ENCODE data around the gene INSIG1. TPM values are rescaled to one million over a fixed set of nuclear protein-coding genes. Genes with fewer than 3 reads are reported as not detected.

INSIG1 gene
- total RNA-seq, 4 donors from 2014 or later: 24.7 to 77.6 (median 64.6) TPM

DNA sequence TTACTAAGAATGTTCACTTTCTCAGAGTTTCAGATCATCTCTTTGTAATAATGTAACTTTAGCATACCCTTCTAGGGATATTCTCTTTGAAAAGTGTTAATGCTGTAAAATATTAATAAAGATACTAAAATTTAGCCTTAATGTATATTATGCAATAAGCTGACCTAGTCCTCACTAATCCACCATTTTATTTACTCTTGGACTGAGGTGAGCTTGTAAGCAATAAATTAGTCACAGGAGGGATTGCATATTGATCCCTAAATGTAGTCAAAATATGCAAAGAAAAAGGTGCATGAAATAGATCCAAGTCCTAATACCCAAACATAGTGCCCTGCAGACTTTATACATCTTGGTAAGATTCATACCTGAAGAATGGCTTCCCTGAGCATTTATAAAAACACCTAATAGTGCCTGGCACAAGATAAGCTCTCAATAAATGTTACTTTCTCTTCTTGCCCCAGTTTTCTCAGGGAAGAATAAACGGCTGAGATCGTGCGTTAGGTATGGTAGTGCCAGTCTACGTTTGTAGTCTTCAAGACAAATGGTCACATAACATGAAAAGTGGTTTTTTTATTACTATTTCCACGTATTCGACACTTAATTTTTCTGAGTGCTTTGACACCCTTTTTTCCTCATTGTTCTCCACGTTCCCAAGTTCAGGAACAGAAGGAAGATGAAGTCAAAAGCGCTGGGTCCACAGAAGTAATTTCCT is 14.3 kb downstream of the INSIG1 start:
- H3K9me3 ChIP-seq: no peaks in the 10 kb centered on the region
- intact Hi-C loops (cut with DNase I): no loop called here
- peaks cover 0 to 25% (median 0%) of the 10 kb centered on the region in 4 donors for H3K27me3 ChIP-seq
- WGBS, 2 donors: 78 to 83% methylated on average over 8 of the region's 8 CpGs
- TF ChIP-seq POLR2A (IDR thresholded peaks at IDR 0.05): no peak
- TF ChIP-seq, protein P1, sequence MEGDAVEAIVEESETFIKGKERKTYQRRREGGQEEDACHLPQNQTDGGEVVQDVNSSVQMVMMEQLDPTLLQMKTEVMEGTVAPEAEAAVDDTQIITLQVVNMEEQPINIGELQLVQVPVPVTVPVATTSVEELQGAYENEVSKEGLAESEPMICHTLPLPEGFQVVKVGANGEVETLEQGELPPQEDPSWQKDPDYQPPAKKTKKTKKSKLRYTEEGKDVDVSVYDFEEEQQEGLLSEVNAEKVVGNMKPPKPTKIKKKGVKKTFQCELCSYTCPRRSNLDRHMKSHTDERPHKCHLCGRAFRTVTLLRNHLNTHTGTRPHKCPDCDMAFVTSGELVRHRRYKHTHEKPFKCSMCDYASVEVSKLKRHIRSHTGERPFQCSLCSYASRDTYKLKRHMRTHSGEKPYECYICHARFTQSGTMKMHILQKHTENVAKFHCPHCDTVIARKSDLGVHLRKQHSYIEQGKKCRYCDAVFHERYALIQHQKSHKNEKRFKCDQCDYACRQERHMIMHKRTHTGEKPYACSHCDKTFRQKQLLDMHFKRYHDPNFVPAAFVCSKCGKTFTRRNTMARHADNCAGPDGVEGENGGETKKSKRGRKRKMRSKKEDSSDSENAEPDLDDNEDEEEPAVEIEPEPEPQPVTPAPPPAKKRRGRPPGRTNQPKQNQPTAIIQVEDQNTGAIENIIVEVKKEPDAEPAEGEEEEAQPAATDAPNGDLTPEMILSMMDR (IDR thresholded peaks at IDR 0.05): no peak
- peaks cover 0 to 2% (median 0%) of the 10 kb centered on the region in 3 donors for H3K4me1 ChIP-seq
- peaks cover 0 to 40% (median 14%) of the 10 kb centered on the region in 3 donors for H3K36me3 ChIP-seq
- H3K27ac ChIP-seq: no peak overlapping the region
- no peak overlapping the region for H3K4me3 ChIP-seq
- DNase-seq: no peak

DNA sequence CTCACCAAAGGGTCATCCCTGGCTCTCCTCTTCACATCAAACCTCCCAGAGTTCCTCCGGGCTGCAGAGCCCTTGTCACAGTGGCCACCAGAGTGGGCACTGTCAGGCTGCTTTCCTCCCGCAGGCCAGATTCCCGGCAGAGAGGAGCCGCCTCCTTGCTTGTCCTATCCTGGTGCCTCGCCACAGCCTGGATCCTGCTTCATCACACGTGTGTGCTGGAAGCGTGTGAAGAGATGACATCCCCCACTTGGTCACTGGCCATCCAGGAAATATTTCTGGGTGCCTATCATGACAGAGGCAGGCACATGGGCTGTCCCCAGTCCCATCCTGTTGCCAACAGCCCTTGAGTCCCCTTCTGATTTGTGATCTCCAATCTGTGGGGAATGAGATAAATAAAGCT is 15.0 kb downstream of the INSIG1 start:
- intact Hi-C loops (cut with DNase I): no loop called here
- no peaks in the 10 kb centered on the region for H3K4me1 ChIP-seq
- 83 to 94% methylated on average over 1 to 3 of the region's 7 CpGs for WGBS, 2 donors

DNA sequence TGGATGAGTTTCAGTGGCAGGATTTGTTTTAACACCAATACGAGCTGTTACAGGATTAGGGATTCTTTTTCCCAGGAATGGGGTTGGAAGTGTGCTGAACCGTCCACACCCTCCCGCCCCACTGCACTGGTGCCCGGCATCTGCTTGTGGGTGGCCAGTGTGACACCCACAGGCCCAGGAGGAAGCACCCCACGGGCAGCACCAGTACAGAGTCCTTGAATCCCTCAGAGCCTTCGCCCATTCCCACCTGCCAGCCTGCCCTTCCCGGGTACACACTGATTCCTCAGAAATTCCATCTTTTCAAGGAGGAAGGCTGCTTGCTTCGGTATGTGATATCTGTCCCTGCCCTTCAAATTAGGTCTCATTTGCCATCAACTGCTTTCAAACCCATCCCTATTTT is 15.4 kb downstream of the INSIG1 start:
- Histone ChIP-seq H3K4me3 (no peak overlapping the region), H3K9me3 (no peaks in the 10 kb centered on the region), H3K27me3 (peaks cover 0 to 31% (median 0%) of the 10 kb centered on the region in 4 donors), H3K4me1 (no peaks in the 10 kb centered on the region), H3K36me3 (peaks cover 0 to 28% (median 6%) of the 10 kb centered on the region in 3 donors), H3K27ac (no peak overlapping the region)
- WGBS, 2 donors: 80 to 96% methylated on average over 7 to 8 of the region's 8 CpGs
- no peak for TF ChIP-seq POLR2A (IDR thresholded peaks at IDR 0.05)
- TF ChIP-seq, protein P1 (IDR thresholded peaks at IDR 0.05): no peak
- no peak for DNase-seq
- intact Hi-C loops (cut with DNase I): no loop called here

More for the DNA sequence above, 15.0 kb downstream of the INSIG1 start:
- peaks cover 0 to 33% (median 11%) of the 10 kb centered on the region in 3 donors for H3K36me3 ChIP-seq
- H3K4me3 ChIP-seq: no peak overlapping the region
- H3K9me3 ChIP-seq: no peaks in the 10 kb centered on the region
- H3K27ac ChIP-seq: no peak overlapping the region
- TF ChIP-seq, protein P1 (IDR thresholded peaks at IDR 0.05): no peak
- H3K27me3 ChIP-seq: peaks cover 0 to 31% (median 0%) of the 10 kb centered on the region in 4 donors
- DNase-seq: no peak

DNA sequence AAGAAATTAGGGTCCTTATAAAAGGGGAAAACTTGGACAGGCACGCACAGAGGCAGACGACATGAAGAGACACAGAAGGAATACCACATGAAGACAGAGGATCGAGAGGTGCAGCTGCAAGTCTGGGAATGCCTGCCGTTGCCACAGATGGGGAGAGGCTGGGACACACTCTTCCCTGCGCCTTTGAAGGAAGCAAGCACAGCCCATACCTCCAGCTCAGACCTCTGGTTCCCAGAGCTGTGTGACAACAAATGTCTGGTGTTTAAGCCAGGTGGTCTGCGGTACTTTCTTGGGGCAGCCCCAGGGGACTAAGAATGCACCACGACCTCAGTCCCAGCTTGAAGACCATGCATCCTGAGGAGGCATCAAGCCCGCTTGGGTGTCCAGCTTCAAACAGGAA is 18.3 kb downstream of the INSIG1 start:
- Histone ChIP-seq H3K27me3 (peaks cover 0 to 42% (median 0%) of the 10 kb centered on the region in 4 donors), H3K4me1 (no peaks in the 10 kb centered on the region), H3K9me3 (no peaks in the 10 kb centered on the region), H3K27ac (no peak overlapping the region), H3K4me3 (no peak overlapping the region), H3K36me3 (no peaks in the 10 kb centered on the region)
- intact Hi-C loops (cut with DNase I): no loop called here
- no peak for TF ChIP-seq POLR2A (IDR thresholded peaks at IDR 0.05)
- TF ChIP-seq, protein P1 (IDR thresholded peaks at IDR 0.05): no peak
- no peak for DNase-seq
- 69 to 71% methylated on average over 6 to 7 of the region's 8 CpGs for WGBS, 2 donors

DNA sequence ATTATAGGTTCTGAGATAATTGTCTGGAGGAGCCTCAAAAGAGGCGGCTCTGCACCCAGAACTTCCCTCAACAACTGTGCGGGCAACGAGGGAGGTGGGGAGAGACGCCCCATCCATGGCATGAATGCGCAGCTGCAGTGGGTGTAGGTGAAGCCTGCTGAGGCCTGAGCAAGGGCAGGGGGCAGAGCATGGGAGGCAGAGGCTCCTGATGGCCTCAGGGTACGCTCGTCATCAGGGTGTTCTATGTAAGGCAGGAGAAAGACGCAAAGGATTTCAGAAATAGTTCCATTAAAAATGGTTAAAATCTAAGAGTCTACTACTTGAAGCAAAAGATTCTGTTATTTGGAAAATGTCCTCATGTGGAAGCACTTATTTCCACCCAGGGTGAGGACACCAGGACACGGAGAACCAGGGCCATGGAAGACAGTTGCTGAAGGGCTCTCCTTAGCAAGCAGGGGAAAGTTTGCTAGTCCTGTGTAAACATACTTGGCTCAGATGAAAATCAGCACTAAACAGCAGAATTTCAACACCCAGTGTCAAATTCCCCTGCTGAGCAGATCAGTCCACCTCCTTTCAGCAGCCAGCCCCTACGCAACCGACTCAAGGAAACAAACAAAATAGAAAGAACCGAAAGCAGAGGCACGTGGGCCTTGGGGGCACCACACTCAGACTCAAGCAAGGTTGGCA is 18.9 kb downstream of the INSIG1 start:
- intact Hi-C loops (cut with DNase I): no loop called here
- TF ChIP-seq, protein P1 (IDR thresholded peaks at IDR 0.05): no peak
- no peak for TF ChIP-seq POLR2A (IDR thresholded peaks at IDR 0.05)
- DNase-seq: no peak
- Histone ChIP-seq H3K9me3 (no peaks in the 10 kb centered on the region), H3K27ac (no peak overlapping the region), H3K4me1 (no peaks in the 10 kb centered on the region), H3K4me3 (no peak overlapping the region), H3K36me3 (no peaks in the 10 kb centered on the region), H3K27me3 (peaks cover 0 to 47% (median 0%) of the 10 kb centered on the region in 4 donors)
- 73 to 75% methylated on average over 12 of the region's 13 CpGs for WGBS, 2 donors

Measured in esophagus squamous epithelium (tissue), 5 donors.